HepG2 (cell line): Measurements from ENCODE around the gene MISFA. TPM values are rescaled to one million over a fixed set of nuclear protein-coding genes. Genes with fewer than 3 reads are reported as not detected.
A peak's percentile ranks its signal among the peaks of the same experiment; 100 is the strongest.

ENCODE experiments used
- ATRX ChIP-seq: sonication (generic); formaldehyde crosslinking; IDR thresholded peaks from 2 replicates; pipeline ENCODE4 v1.4.0; 2020; ENCODE audit warnings: missing genetic modification reagents, borderline replicate concordance
- FIP1L1 ChIP-seq: fragments of 200-400 bp; formaldehyde crosslinking; IDR thresholded peaks from 2 replicates; pipeline ENCODE4 v1.6.1; 2018; ENCODE audit warnings: low read depth, mild to moderate bottlenecking, low read length, moderate library complexity, borderline replicate concordance; ENCODE audit not compliant: insufficient read depth
- LCORL ChIP-seq, 2 experiments: fragments of 450-650 bp in 1 of 2; sonication (generic) in 1 of 2; formaldehyde crosslinking in 1 of 2; IDR thresholded peaks; 2 replicates each; pipeline versions ENCODE4 v1.5.0 to v1.6.1; 2017 to 2020; ENCODE audit warnings: antibody characterized with exemption in 1 of 2, missing genetic modification reagents in 1 of 2
- THAP9 ChIP-seq: sonication (generic); formaldehyde crosslinking; IDR thresholded peaks from 2 replicates; pipeline ENCODE4; 2020; ENCODE audit warnings: missing genetic modification reagents, mild to moderate bottlenecking, borderline replicate concordance
- ZBTB33 ChIP-seq: sonication (generic); formaldehyde crosslinking; IDR thresholded peaks from 2 replicates; pipeline ENCODE4 v1.4.0; 2020; ENCODE audit warnings: missing genetic modification reagents
- ZBTB40 ChIP-seq, 2 experiments: fragments of 450-650 bp in 1 of 2; sonication (generic) in 1 of 2; formaldehyde crosslinking in 1 of 2; IDR thresholded peaks; 2 replicates each; pipeline versions ENCODE4 v1.6.1 to v1.8.0; 2016 to 2022; ENCODE audit warnings: antibody characterized with exemption in 1 of 2, mild to moderate bottlenecking in 1 of 2, missing genetic modification reagents in 1 of 2
- polyA plus RNA-seq, 8 experiments: library from polyadenylated mRNA; depleted of rRNA in 3 of 8; stranded (reverse) in 7 of 8; unstranded in 1 of 8; fragments of >200 nt; fragmentation: Illumina TruSeq in 4 of 8; extraction: Trizol in 4 of 8; gene quantifications; 2 replicates each; pipeline versions ENCODE4 v1.2.1 to v1.2.3, GENCODE V29; 2011 to 2016; ENCODE audit warnings: low read depth in 4 of 8, missing spikeins in 1 of 8, mixed read lengths in 1 of 8; ENCODE audit not compliant: insufficient read depth in 1 of 8
- total RNA-seq, 5 experiments: library from RNA; depleted of rRNA; stranded (reverse); fragments of >200 nt; fragmentation: Illumina TruSeq; extraction: Trizol; gene quantifications; 2 replicates each; pipeline ENCODE4 v1.2.3, GENCODE V29; 2016; ENCODE audit warnings: low read depth in 1 of 5

Gene MISFA
- total and polyA plus RNA-seq, 2 of the 13 experiments (the other 11 are each of a cell fraction or from before 2014, with no cell fraction given): 1.4 to 5.4 TPM

GRCh38 chr11:18634140-18635032 is 34.8 kb downstream of the MISFA start, which contains the start of gene SPTY2D1 (continued):
- TF ChIP-seq ZBTB40 (IDR thresholded peaks at IDR 0.05) (peak; percentile 77), ZBTB40 (CRISPR knock-in tag; IDR thresholded peaks at IDR 0.05) (no peak), ZBTB33 (CRISPR knock-in tag) (0 out of 2 replicates have a peak, but pooled peaks have one; percentile 12), LCORL (IDR thresholded peaks at IDR 0.05) (no peak), LCORL (CRISPR knock-in tag; IDR thresholded peaks at IDR 0.05) (peak; percentile 75), THAP9 (CRISPR knock-in tag) (peak; percentile 98), ATRX (CRISPR knock-in tag) (no peak), FIP1L1 (no peak)
